HG03575 (cell line): ENCODE data around the gene PLEKHM2.

Source experiments
- ATAC-seq: cut with Tn5 transposase; IDR thresholded peaks from one replicate; pipeline ENCODE4 v1.9.1; 2021; ENCODE audit not compliant: unreplicated experiment, insufficient number of reproducible peaks, low FRiP score; ENCODE audit errors: extremely low read depth

The PLEKHM2 gene

DNA sequence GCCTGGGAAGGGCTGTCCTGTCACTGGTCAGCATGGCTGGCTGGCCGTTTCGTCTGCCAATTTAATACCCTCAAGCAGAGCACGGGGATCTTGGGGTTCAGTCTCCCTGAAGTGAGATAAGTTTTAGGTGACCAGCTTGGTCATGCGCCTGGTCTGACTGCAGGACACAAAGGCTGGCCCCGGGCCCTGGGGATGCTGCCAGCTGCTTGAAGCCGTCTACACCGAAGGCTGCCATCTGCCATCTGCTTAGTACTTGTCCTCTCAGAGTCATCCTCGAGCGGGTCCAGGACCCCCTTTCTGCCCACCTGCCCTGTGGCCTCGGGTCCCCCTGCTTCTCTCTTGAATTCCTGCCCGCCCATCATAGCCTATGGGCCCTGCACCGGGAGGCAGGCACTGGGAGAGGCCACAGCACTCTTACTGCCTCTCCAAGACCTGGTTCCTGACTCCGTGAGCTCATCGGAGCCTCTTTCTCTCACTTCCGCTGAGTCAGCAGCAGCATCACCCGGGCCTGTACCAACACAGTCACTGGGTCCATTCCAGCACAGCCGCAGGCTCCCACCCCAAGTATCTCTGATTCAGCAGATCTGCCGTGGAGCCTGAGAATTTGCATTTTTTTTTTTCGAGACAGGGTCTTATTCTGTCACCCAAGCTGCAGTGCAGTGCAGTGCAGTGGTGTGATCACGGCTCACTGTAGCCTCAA lies 81.5 kb downstream of the PLEKHM2 start:
- no peak for ATAC-seq

DNA sequence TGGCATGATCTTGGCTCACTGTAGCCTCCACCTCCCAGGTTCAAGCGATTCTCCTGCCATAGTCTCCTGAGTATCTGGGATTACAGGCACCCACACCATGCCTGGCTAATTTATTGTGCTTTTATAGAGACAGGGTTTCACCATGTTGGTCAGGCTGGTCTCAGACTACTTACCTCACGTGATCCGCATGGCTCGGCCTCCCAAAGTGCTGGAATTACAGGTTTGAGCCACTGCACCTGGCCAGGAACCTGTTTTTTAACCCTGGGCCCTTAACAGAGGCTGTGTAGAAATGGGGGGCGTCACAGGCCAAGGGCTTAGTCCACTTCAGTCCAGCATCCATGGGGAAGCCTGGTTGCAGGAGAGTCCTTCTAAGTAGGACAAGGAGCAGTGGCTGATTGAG lies 83.8 kb downstream of the PLEKHM2 start:
- ATAC-seq = no peak

DNA sequence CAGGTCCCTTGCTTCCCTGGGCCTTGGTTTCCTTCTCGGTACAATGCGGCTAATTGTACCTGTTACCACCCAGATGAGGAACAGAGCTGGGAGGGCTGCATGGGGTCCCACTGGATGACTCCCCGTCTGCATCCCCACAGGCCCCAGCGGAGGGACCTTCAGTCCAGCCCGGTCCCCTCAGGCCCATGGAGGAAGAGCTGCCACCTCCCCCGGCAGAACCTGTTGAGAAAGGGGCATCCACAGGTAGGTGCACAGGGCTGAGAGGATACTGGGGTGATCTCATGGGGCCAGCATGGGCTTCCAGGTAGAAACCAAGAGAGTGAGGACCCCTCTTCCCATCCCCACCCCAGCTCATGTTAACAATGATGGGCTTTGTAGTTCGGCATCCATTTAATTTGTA lies 84.3 kb downstream of the PLEKHM2 start:
- ATAC-seq = no peak

DNA sequence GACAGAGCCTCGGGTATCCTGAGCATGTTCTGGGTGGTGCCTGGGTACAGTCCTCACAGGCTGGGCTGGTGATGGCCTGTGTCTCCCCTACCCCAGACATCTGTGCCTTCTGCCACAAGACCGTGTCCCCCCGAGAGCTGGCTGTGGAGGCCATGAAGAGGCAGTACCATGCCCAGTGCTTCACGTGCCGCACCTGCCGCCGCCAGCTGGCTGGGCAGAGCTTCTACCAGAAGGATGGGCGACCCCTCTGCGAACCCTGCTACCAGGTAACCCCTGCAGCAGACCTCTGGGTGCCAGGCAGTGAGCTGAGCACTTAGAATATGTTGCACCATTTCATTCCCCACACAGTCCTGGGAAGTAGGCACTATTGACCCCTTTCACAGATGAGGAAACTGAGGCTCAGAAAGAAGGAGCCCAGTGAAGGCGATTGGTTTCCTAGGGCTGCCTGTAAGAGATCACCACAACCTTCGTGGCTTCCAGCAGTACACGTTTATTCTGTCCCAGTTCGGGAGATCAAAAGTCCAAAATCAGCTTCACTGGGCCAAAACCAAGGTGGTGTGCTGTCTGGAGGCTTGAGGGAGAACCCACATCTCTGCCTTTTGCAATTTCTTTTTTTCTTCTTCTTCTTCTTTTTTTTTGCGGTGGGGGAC lies 86.3 kb downstream of the PLEKHM2 start:
- no peak for ATAC-seq

DNA sequence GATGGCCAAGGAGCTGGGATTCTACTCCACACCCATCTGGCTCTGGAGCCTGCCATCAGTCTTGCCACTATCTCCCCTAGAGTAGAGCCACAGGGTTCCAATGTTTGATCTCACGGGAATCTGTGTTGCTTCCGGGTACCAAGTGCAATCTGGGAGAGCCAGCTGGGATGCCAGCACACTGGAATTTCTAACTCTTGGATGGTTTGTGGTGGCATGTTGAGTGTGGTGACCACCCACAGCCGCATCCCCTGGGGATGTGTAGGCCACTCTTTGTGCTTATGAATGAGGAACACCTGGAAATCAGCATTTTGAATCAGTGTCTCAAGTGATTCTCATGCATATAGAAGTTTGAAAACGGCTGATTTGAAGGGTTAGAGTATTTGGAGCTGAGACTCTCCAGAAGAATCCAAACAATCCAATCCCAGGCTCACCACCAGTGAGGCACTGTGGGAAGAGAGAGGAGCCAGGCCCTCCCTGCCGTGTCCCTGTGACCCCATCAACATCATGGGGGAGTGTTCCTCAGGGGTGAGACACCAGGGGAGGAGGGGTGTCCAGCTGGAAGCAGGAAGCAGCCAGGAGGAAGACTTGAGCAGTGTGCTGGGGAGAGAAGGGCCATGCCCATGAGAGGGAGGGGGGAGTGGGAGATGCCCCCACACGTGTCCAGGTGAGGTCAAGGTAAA lies 87.9 kb downstream of the PLEKHM2 start:
- no peak for ATAC-seq

DNA sequence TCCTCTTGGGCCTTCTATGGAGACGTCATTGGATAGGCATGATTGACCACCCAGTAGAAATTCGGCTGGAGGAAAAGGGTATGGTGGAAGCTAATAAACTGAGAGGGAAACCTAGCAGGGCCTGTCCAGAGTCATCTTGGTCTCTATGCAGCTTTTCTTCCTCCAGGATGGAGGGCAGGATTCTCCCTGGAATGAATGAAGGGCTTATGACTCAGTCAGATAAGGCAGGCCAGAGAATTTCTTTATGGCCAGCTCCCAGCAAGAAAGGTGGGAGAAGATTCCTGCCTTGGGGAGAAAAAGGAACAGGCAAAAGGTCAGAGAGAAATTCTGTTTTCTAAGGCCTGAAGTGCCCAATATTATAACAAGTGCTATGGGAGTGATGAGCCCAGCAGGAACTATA lies 91.6 kb downstream of the PLEKHM2 start:
- no peak for ATAC-seq

DNA sequence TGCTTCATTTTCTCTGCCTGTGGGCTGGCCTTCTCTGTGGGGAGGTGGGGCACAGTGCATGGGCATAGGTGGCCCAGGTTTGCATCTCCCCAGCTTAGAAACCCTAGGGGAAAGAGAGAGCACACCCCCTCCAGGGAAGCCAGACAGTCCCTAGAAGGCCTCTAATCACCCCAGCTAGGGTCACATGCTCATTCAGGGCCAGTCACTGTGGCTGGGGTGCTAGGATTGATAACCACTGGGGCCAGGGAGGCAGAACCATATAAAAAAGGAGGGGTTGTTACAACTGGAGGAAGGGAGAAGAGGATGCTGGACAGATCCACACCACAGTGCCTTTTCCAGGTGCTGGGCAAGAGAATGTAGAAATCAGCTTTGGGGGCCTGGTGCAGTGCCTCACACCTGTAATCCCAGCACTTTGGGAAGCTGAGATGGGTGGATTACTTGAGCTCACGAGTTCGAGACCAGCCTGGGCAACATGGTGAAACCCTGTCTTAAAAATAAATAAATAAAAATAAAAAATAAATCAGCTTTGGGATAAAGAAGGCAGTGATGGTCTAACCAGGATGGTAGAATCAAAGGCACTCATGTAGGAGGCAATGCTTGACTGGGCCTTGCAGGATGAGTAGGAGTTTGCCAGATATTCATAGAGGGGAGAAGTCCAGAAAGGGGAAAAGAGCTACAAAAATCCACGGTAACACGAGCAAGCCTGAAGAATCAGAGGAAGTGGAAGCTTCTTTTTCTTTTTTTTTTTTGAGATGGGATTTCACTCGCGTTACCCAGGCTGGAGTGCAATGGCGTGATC lies 94.0 kb downstream of the PLEKHM2 start:
- ATAC-seq = no peak
